GM12874 (cell line): ENCODE measurements around the gene PHACTR1.

Experiments
- TF ChIP-seq, protein P1 (sequence below): IDR thresholded peaks from 2 replicates; pipeline ENCODE4 v1.5.1; 2011; ENCODE audit warnings: low read depth, mild to moderate bottlenecking, control low read depth, low read length, moderate library complexity; ENCODE audit not compliant: insufficient read depth

The PHACTR1 gene

DNA sequence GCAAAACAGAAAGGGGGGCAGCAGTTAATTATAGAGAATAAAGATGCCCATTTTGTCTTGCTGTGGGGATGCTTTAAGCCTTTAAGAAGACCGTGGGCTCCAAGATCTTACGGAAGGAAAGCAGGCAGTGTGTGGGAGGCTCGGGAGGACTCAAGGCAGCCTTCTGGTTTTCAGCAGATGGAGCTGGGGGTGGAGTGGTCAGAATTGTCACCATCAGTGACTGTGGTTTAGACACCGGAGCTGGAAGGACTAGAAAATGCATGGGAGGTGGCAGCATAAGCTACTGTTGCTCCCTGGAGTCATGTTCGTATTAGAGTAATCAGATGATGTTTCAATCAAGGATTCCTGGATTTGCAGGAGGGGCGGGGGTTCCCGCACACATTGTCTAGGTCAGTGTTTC, 3.7 kb downstream of the PHACTR1 start:
- TF ChIP-seq, protein P1, sequence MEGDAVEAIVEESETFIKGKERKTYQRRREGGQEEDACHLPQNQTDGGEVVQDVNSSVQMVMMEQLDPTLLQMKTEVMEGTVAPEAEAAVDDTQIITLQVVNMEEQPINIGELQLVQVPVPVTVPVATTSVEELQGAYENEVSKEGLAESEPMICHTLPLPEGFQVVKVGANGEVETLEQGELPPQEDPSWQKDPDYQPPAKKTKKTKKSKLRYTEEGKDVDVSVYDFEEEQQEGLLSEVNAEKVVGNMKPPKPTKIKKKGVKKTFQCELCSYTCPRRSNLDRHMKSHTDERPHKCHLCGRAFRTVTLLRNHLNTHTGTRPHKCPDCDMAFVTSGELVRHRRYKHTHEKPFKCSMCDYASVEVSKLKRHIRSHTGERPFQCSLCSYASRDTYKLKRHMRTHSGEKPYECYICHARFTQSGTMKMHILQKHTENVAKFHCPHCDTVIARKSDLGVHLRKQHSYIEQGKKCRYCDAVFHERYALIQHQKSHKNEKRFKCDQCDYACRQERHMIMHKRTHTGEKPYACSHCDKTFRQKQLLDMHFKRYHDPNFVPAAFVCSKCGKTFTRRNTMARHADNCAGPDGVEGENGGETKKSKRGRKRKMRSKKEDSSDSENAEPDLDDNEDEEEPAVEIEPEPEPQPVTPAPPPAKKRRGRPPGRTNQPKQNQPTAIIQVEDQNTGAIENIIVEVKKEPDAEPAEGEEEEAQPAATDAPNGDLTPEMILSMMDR: no peak

DNA sequence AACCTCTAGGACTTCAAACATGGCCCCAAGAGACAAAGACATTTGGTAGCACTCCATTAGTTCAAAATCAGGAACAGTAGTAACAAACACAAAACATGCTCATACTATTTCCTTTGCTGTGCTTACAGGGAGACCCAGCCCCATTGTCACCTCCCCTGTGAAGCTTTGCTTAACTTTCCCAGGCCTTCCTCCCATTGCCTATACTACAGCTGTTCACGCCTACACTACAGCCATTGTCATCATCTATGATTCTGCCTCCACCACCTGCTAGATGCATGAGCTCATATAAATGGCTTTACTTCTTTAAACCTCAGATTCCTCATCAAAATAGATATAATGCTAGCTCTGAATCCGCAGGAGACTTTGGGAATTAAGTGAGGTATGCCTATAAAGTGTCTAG, 8.7 kb downstream of the PHACTR1 start:
- TF ChIP-seq, protein P1: no peak

DNA sequence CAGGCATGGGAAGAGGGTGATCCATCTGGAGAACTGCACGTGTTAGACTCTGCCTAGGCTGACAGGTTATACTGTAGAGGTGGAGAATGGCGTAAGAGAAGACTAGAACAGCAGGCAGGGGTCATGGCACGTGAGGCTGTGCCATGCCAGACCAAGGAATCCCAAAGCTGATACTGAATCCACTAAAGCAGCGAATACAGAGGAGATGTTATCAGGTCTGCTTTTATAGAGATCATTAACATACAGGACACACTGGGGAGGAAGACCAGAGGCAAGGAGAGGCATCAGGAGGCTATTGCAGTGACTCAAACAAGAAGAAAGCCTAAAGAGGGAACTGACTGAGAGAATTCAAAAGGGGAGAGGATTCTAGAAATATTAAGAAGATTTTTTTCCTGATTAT, 12.9 kb downstream of the PHACTR1 start:
- TF ChIP-seq, protein P1: no peak

DNA sequence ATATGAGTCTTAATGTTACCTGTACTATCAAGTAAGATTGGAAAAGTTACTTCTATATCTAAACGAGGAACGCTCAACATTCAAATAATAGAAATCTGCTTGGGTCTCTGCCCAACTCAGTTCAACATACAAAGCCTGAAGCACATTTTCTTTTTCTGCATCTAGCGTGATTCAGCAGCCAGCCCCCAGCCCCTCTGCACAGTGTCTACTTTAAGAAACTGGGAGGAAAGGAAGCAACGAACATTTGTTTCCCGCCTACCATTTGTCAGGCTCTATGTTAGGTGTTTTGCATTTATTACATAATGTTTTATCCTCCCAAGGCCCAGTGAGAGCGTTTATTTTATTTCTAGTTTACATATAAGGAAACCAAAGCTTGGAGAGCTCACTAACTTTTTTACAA, 17.3 kb downstream of the PHACTR1 start:
- TF ChIP-seq, protein P1: no peak

DNA sequence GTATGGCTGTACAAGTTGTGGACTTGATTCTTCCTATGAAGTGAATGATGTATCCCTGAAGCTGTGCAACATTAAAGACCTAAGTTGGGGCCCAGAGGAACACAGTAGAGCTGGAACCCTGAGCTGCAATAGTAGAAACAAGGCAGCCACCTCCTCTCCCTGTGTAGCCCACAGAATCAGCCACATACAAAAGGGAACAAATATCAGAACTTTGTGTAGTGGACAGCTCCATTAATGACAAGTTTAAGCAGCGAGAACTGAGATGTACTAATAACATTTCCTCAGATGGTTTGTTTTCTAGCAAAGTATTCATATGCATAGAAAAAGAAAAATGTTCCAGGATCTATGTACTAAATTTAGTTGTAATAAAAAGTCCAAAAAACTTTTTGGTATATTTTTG, 19.2 kb downstream of the PHACTR1 start:
- TF ChIP-seq, protein P1: no peak

DNA sequence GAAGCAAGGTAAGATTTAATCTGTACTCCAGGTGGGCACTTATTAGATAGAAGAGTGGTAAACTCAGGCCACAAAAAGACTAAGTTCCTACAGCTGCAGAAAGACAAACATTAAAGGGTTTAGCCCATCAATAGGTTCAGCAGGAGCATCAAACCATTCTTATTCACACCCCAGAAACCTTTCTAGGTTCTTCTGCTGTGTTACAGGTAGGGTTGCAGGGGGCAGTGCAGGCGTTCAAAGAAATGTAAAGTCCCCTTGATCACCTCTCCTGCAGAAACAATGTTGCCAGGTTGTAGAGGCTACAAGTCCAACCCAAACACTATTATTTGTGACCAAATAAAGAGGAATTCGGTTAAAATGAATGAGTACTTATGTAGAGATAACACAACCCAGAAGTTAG, 31.8 kb downstream of the PHACTR1 start:
- TF ChIP-seq, protein P1: no peak

DNA sequence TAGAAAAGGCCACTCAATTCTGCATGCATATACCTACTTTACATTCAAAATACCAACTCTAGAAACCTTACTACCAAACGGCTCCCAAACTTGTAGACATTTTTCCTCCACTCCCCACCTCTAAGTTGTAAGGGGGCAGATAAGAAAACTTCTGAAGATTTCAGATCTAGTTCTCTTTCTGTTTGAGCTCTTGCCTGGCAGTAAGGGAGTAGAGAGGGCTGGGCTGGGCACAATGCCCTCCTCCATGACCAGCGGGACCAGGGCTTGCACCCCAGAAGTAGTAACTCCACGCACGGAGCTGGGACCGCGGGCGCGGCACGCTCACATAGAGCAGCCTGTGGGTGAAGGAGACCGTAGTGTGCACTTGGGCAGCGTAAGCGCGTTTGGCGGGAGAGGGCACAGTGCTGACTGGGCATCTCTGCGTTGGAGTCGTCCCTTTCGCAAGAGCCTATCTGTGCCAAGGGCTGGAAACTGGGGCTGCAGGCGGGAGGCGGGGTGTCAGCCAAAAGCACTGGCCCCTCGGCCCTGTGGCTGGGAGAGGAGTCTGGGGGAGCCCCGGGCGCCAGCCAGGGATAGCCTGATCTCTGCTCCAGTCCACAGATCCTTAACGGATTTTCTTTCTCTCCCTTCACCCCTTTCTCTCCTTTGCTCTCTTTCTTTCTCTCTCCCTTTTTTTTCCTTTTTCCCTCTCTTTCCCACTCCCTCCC, 32.4 kb downstream of the PHACTR1 start:
- TF ChIP-seq, protein P1: no peak
